Neuronal stem cell (in vitro differentiated cells): Measurements from ENCODE around the gene SMAD4.
"Not testable (repeated sequence)": the region's sequence is repeated elsewhere in the genome, so short reads cannot be mapped to it uniquely, and the experiment has no call there.

ENCODE experiments used
- DNase-seq: peaks from one replicate; pipeline ENCODE4 v3.0.0-alpha.2; 2013; ENCODE audit warnings: low spot score
- H2AFZ ChIP-seq: one replicate; pipeline ENCODE4 v1.6.1; 2013; ENCODE audit warnings: mild to moderate bottlenecking, low read length, inconsistent platforms
- H2AK5ac ChIP-seq: 2 replicates; pipeline ENCODE4 v1.6.1; 2013; ENCODE audit warnings: low read depth, mild to moderate bottlenecking, inconsistent platforms, low read length, moderate library complexity, mixed read lengths
- H2BK120ac ChIP-seq: 2 replicates; pipeline ENCODE4 v1.6.1; 2013; ENCODE audit warnings: low read depth, mild to moderate bottlenecking, inconsistent platforms, low read length, moderate library complexity, mixed read lengths
- H2BK12ac ChIP-seq: one replicate; pipeline ENCODE4 v1.6.1; 2013; ENCODE audit warnings: low read length, inconsistent platforms
- H2BK15ac ChIP-seq: 2 replicates; pipeline ENCODE4 v1.6.1; 2013; ENCODE audit warnings: mild to moderate bottlenecking, low read length, inconsistent platforms, mixed read lengths
- H2BK5ac ChIP-seq: one replicate; pipeline ENCODE4 v1.6.1; 2013; ENCODE audit warnings: inconsistent platforms, mild to moderate bottlenecking, low read length, moderate library complexity
- H3K14ac ChIP-seq: one replicate; pipeline ENCODE4 v1.6.1; 2013; ENCODE audit warnings: low read length, inconsistent platforms
- H3K18ac ChIP-seq: 2 replicates; pipeline ENCODE4 v1.6.1; 2013; ENCODE audit warnings: low read length, inconsistent platforms
- H3K23ac ChIP-seq: 2 replicates; pipeline ENCODE4 v1.6.1; 2013; ENCODE audit warnings: low read depth, mild to moderate bottlenecking, mixed read lengths, low read length, inconsistent platforms; ENCODE audit not compliant: poor library complexity
- H3K27ac ChIP-seq: replicated peaks from 3 replicates; pipeline ENCODE4 v1.5.1; 2013; ENCODE audit warnings: low read length, inconsistent platforms
- H3K27me3 ChIP-seq, 3 experiments: 2 replicates each; pipeline ENCODE4 v1.6.1; 2013; ENCODE audit warnings: low read length in 3 of 3, mild to moderate bottlenecking in 2 of 3, inconsistent platforms in 1 of 3, low read depth in 1 of 3, mixed read lengths in 1 of 3, moderate library complexity in 1 of 3; ENCODE audit not compliant: control insufficient read depth in 3 of 3, insufficient read depth in 3 of 3
- H3K36me3 ChIP-seq, 2 donors: replicated peaks in 1 of 2; 2 replicates each; pipeline ENCODE4 v1.6.1; 2013; ENCODE audit warnings: low read length in 2 of 2; ENCODE audit not compliant: control insufficient read depth in 2 of 2, insufficient read depth in 2 of 2
- H3K4ac ChIP-seq: 2 replicates; pipeline ENCODE4 v1.6.1; 2013; ENCODE audit warnings: inconsistent platforms, mild to moderate bottlenecking, low read length, moderate library complexity
- H3K4me1 ChIP-seq, 2 donors: 1 replicate in 1 of 2; 2 replicates in 1 of 2; pipeline ENCODE4 v1.6.1; 2013; ENCODE audit warnings: low read length in 2 of 2, low read depth in 1 of 2; ENCODE audit not compliant: control insufficient read depth in 2 of 2, insufficient read depth in 1 of 2
- H3K4me2 ChIP-seq: one replicate; pipeline ENCODE4 v1.6.1; 2013; ENCODE audit warnings: mild to moderate bottlenecking, low read length, inconsistent platforms; ENCODE audit not compliant: insufficient read depth, poor library complexity, severe bottlenecking
- H3K4me3 ChIP-seq, 2 donors: 2 replicates each; pipeline ENCODE4 v1.5.1; 2013; ENCODE audit warnings: low read length in 2 of 2, mild to moderate bottlenecking in 2 of 2, inconsistent platforms in 1 of 2, moderate library complexity in 1 of 2
- H3K79me1 ChIP-seq: one replicate; pipeline ENCODE4 v1.6.1; 2013; ENCODE audit warnings: low read depth, mild to moderate bottlenecking, inconsistent platforms, low read length, moderate library complexity
- H3K9ac ChIP-seq: one replicate; pipeline ENCODE4 v1.6.1; 2013; ENCODE audit warnings: mild to moderate bottlenecking, low read depth, low read length, inconsistent platforms; ENCODE audit not compliant: poor library complexity
- H3K9me3 ChIP-seq, 2 donors: replicated peaks in 1 of 2; 2 replicates each; pipeline versions ENCODE3 to v1.6.1; 2013; ENCODE audit warnings: low read length in 2 of 2, mild to moderate bottlenecking in 2 of 2, inconsistent platforms in 1 of 2, low read depth in 1 of 2, mixed read lengths in 1 of 2, moderate library complexity in 1 of 2; ENCODE audit not compliant: control insufficient read depth in 2 of 2, insufficient read depth in 1 of 2
- H4K8ac ChIP-seq: one replicate; pipeline ENCODE4 v1.6.1; 2013; ENCODE audit warnings: low read depth, mild to moderate bottlenecking, inconsistent platforms, low read length, moderate library complexity
- H4K91ac ChIP-seq: one replicate; pipeline ENCODE4 v1.6.1; 2013; ENCODE audit warnings: low read length, low read depth, mild to moderate bottlenecking, inconsistent platforms; ENCODE audit not compliant: poor library complexity
- WGBS, 2 donors: extraction: QIAGEN DNeasy Blood & Tissue Kit; methylation state at CpG; one replicate each; pipeline ENCODE4 v1.1.7; 2013; ENCODE audit warnings: missing lambda C conversion rate in 2 of 2, mixed read lengths in 1 of 2; ENCODE audit not compliant: insufficient read length in 2 of 2, insufficient replicate concordance in 1 of 2; ENCODE audit errors: extremely low coverage in 2 of 2; 5-methylcytosine and 5-hydroxymethylcytosine counted together

Gene SMAD4

GRCh38 chr18:50994031-50994430, 36.0 kb upstream of the SMAD4 start:
- Histone ChIP-seq H3K4me2 (no peak overlapping the region), H4K91ac (no peak overlapping the region), H2BK12ac (no peak overlapping the region), H3K36me3 (no peaks in the 10 kb centered on the region), H3K18ac (no peak overlapping the region), H3K9me3 (peaks cover 2 to 7% of the 10 kb centered on the region in 2 donors), H3K27ac (no peak overlapping the region), H3K79me1 (no peaks in the 10 kb centered on the region), H3K4me1 (peaks cover 3 to 12% of the 10 kb centered on the region in 2 donors), H2BK120ac (no peak overlapping the region), H2AK5ac (no peak overlapping the region), H2BK15ac (no peak overlapping the region), H3K4ac (no peak overlapping the region), H3K9ac (no peak overlapping the region), H2BK5ac (no peak overlapping the region), H2AFZ (no peak overlapping the region), H3K4me3 (no peak overlapping the region), H3K14ac (no peak overlapping the region), H3K23ac (no peak overlapping the region), H4K8ac (no peak overlapping the region), H3K27me3 (peaks cover 0 to 2% (median 0%) of the 10 kb centered on the region in 3 experiments)
- no peak for DNase-seq
- WGBS, 2 donors = no CpG with 5 or more reads among the region's 2 CpGs

- WGBS, 2 donors = no CpG with 5 or more reads among the region's 2 CpGs
Observed at GRCh38 chr18:51003174-51003573, 26.8 kb upstream of the SMAD4 start.

GRCh38 chr18:51006061-51006818, 23.8 kb upstream of the SMAD4 start:
- H3K23ac ChIP-seq = no peak overlapping the region
- no peak for DNase-seq

More at GRCh38 chr18:51003174-51003573, 26.8 kb upstream of the SMAD4 start:
- H2BK5ac ChIP-seq, H3K9me3 ChIP-seq, H2BK12ac ChIP-seq, H3K23ac ChIP-seq, DNase-seq, H3K36me3 ChIP-seq, H3K4ac ChIP-seq, H3K27ac ChIP-seq, H3K79me1 ChIP-seq, H2AK5ac ChIP-seq, H4K91ac ChIP-seq, H2BK15ac ChIP-seq, H2BK120ac ChIP-seq, H3K4me3 ChIP-seq, H3K14ac ChIP-seq, H4K8ac ChIP-seq, H2AFZ ChIP-seq, H3K18ac ChIP-seq, H3K4me1 ChIP-seq, H3K4me2 ChIP-seq, H3K27me3 ChIP-seq, H3K9ac ChIP-seq: not testable (repeated sequence)

GRCh38 chr18:51006948-51007789, 22.8 kb upstream of the SMAD4 start:
- Histone ChIP-seq H3K9ac (no peak overlapping the region), H2BK15ac (no peak overlapping the region), H3K9me3 (no peaks in the 10 kb centered on the region), H3K27ac (no peak overlapping the region), H3K4me2 (no peak overlapping the region), H3K4me1 (peaks cover 3 to 4% of the 10 kb centered on the region in 2 donors), H3K14ac (no peak overlapping the region), H2AFZ (no peak overlapping the region), H2AK5ac (no peak overlapping the region), H3K27me3 (no peaks in the 10 kb centered on the region), H3K23ac (no peak overlapping the region), H2BK5ac (no peak overlapping the region), H3K36me3 (no peaks in the 10 kb centered on the region), H3K4me3 (no peak overlapping the region), H4K8ac (no peak overlapping the region), H2BK12ac (no peak overlapping the region), H3K4ac (no peak overlapping the region), H3K18ac (no peak overlapping the region), H3K79me1 (no peaks in the 10 kb centered on the region), H4K91ac (no peak overlapping the region), H2BK120ac (no peak overlapping the region)
- no CpG with 5 or more reads among the region's 13 CpGs for WGBS, 2 donors
- no peak for DNase-seq

More at GRCh38 chr18:51006061-51006818, 23.8 kb upstream of the SMAD4 start:
- Histone ChIP-seq H4K91ac (no peak overlapping the region), H3K27ac (no peak overlapping the region), H2AFZ (no peak overlapping the region), H3K79me1 (no peaks in the 10 kb centered on the region), H3K9ac (no peak overlapping the region), H3K4me2 (no peak overlapping the region), H2BK120ac (no peak overlapping the region), H3K9me3 (no peaks in the 10 kb centered on the region), H3K4me3 (no peak overlapping the region), H3K36me3 (no peaks in the 10 kb centered on the region), H2BK12ac (no peak overlapping the region), H2BK5ac (no peak overlapping the region), H3K27me3 (no peaks in the 10 kb centered on the region), H3K4me1 (peaks cover 3 to 4% of the 10 kb centered on the region in 2 donors), H2AK5ac (no peak overlapping the region), H3K14ac (no peak overlapping the region), H3K18ac (no peak overlapping the region), H3K4ac (no peak overlapping the region), H4K8ac (no peak overlapping the region), H2BK15ac (no peak overlapping the region)
- WGBS, 2 donors = no CpG with 5 or more reads among the region's 5 CpGs
